ENCODE data around the gene FAP. TPM values are rescaled to one million over a fixed set of nuclear protein-coding genes. Genes with fewer than 3 reads are reported as not detected.

FAP gene
- total RNA-seq, 1 experiment from 2014 or later = not detected

DNA sequence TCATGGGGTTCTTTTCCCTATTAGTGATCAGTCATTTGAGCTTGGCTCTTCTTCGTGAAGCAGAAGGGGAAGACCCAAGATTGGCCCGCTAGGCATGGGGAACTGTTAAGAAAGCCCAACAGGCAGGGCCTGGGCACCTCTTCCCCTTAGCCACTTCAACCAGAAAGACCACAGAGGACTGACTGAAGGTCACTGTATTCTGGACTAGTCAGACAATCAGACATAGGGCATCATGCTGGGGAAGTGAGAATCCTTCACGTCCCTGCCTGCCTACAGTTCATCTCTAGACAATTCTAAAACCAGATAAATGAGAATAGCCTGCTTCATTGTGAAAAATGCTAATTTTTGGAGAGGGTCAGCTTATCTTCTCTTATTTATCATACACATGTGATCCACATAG is 28.1 kb downstream of the FAP start:
- Histone ChIP-seq H3K36me3 (ENCODE audit: insufficient read depth, low read length) (no peaks in the 10 kb centered on the region), H3K27me3 (ENCODE audit: low read length) (no peaks in the 10 kb centered on the region), H3K9ac (ENCODE audit: low read length) (no peak overlapping the region), H2AFZ (ENCODE audit: low read length) (no peak overlapping the region), H3K4me1 (ENCODE audit: low read length) (no peaks in the 10 kb centered on the region), H3K9me2 (replicated peaks; ENCODE audit: insufficient read depth, low read length) (no peaks in the 10 kb centered on the region), H3K79me2 (ENCODE audit: low read length) (no peaks in the 10 kb centered on the region), H3K27ac (ENCODE audit: low read length) (no peak overlapping the region), H3K4me2 (ENCODE audit: low read depth, low read length, poor library complexity, severe bottlenecking) (no peak overlapping the region), H3K4me3 (ENCODE audit: low read length) (no peak overlapping the region), H4K20me1 (ENCODE audit: insufficient read depth, low read depth, low read length) (no peaks in the 10 kb centered on the region), H3K9me3 (ENCODE audit: low read length) (no peaks in the 10 kb centered on the region)
- no peak for DNase-seq

DNA sequence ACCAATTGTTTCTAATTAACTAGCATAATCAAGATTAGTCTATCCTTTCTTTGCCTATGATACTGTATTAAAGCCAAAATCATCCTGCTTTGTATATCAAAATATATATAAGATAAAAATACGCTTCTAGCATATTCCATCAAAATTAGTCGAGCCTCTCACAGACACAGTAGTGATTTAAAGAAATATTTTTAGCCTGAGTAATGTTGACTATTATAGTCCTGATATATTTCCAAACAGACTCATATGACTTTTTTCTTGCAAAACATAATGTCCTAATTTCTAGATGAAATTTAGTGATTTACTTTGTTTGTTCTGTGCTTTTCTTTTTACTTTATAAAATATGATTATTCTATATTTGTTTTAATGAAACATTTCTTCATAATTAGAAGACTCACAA is 30.9 kb downstream of the FAP start:
- Histone ChIP-seq H4K20me1 (ENCODE audit: insufficient read depth, low read depth, low read length) (no peaks in the 10 kb centered on the region), H2AFZ (ENCODE audit: low read length) (no peak overlapping the region), H3K79me2 (ENCODE audit: low read length) (no peaks in the 10 kb centered on the region), H3K4me1 (ENCODE audit: low read length) (no peaks in the 10 kb centered on the region), H3K27ac (ENCODE audit: low read length) (no peak overlapping the region), H3K4me2 (ENCODE audit: low read depth, low read length, poor library complexity, severe bottlenecking) (no peak overlapping the region), H3K9me2 (replicated peaks; ENCODE audit: insufficient read depth, low read length) (no peaks in the 10 kb centered on the region), H3K9ac (ENCODE audit: low read length) (no peak overlapping the region), H3K4me3 (ENCODE audit: low read length) (no peak overlapping the region), H3K9me3 (ENCODE audit: low read length) (no peaks in the 10 kb centered on the region), H3K36me3 (ENCODE audit: insufficient read depth, low read length) (no peaks in the 10 kb centered on the region), H3K27me3 (ENCODE audit: low read length) (no peaks in the 10 kb centered on the region)
- no peak for DNase-seq

DNA sequence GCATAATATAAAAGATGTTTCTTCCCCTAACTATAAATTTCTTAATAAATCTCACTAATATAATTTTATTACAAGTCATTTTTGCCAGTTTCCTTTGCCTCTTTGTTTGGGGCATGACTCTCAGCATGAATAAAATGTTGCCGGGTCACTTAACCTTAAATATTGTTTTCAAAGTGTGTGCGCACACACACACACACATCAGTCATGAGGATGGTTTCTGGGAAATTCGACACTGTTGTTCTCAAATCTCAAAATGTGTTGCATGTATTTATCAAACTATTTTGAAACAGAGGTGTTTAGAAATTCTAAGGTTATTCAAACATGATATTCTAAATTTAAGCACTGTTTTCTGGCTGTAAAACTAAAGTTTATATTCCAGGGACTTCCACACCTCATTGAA is 31.5 kb downstream of the FAP start:
- no peaks in the 10 kb centered on the region for H3K9me3 ChIP-seq (ENCODE audit: low read length)
- no peak overlapping the region for H3K4me3 ChIP-seq (ENCODE audit: low read length)
- H4K20me1 ChIP-seq (ENCODE audit: insufficient read depth, low read depth, low read length) = no peaks in the 10 kb centered on the region
- H2AFZ ChIP-seq (ENCODE audit: low read length) = no peak overlapping the region
- H3K9me2 ChIP-seq (replicated peaks; ENCODE audit: insufficient read depth, low read length) = no peaks in the 10 kb centered on the region
- no peaks in the 10 kb centered on the region for H3K4me1 ChIP-seq (ENCODE audit: low read length)
- H3K9ac ChIP-seq (ENCODE audit: low read length) = no peak overlapping the region
- H3K27ac ChIP-seq (ENCODE audit: low read length) = no peak overlapping the region
- no peak for DNase-seq
- no peak overlapping the region for H3K4me2 ChIP-seq (ENCODE audit: low read depth, low read length, poor library complexity, severe bottlenecking)
- no peaks in the 10 kb centered on the region for H3K27me3 ChIP-seq (ENCODE audit: low read length)
- H3K79me2 ChIP-seq (ENCODE audit: low read length) = no peaks in the 10 kb centered on the region
- no peaks in the 10 kb centered on the region for H3K36me3 ChIP-seq (ENCODE audit: insufficient read depth, low read length)

DNA sequence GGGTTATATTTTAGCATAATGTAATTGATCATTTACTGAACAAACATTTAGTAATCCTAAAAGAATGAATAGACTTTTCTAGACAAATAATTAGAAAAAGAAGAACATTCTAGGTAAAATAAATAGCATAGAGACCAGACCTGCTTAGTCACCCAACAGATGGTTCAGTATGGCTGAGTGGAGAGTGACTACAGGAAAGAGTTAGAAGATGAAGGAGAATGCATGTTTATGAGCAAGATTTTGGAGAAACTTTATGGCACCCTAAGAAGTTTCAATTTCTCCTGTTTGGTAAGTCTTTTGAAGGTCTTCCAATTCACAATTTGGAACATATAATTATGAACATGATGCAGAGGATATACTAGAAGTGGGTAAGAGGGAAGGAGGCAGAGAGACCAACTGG is 32.9 kb downstream of the FAP start:
- H3K79me2 ChIP-seq (ENCODE audit: low read length) = no peaks in the 10 kb centered on the region
- no peaks in the 10 kb centered on the region for H3K27me3 ChIP-seq (ENCODE audit: low read length)
- no peak overlapping the region for H3K9ac ChIP-seq (ENCODE audit: low read length)
- no peaks in the 10 kb centered on the region for H3K4me1 ChIP-seq (ENCODE audit: low read length)
- H4K20me1 ChIP-seq (ENCODE audit: insufficient read depth, low read depth, low read length) = no peaks in the 10 kb centered on the region
- no peak overlapping the region for H2AFZ ChIP-seq (ENCODE audit: low read length)
- no peaks in the 10 kb centered on the region for H3K9me2 ChIP-seq (replicated peaks; ENCODE audit: insufficient read depth, low read length)
- no peaks in the 10 kb centered on the region for H3K36me3 ChIP-seq (ENCODE audit: insufficient read depth, low read length)
- no peak overlapping the region for H3K27ac ChIP-seq (ENCODE audit: low read length)
- no peak overlapping the region for H3K4me3 ChIP-seq (ENCODE audit: low read length)
- H3K4me2 ChIP-seq (ENCODE audit: low read depth, low read length, poor library complexity, severe bottlenecking) = no peak overlapping the region
- DNase-seq = no peak
- no peaks in the 10 kb centered on the region for H3K9me3 ChIP-seq (ENCODE audit: low read length)

DNA sequence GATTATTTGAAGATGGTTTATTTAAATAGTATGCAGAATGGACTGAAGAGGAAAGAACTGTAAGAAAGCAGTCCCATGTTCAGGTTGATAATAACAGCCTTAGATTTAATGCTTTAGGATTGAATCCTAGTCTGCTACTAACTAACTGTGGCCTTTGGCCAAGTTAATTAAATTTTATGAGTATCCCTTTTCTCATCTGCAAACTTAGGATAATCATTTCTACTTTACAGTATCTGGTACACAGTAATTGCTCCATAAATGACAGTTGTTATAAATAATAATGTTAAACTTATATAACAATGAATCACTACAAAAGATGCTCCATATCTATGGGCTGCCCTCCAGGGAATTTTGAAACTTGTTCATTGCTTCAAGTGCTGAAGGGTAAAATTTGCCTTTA is 41.0 kb downstream of the FAP start:
- H3K27me3 ChIP-seq (ENCODE audit: low read length) = no peaks in the 10 kb centered on the region
- DNase-seq = no peak
- H3K9me3 ChIP-seq (ENCODE audit: low read length) = no peaks in the 10 kb centered on the region
- no peaks in the 10 kb centered on the region for H3K9me2 ChIP-seq (replicated peaks; ENCODE audit: insufficient read depth, low read length)
- H3K36me3 ChIP-seq (ENCODE audit: insufficient read depth, low read length) = no peaks in the 10 kb centered on the region
- H3K4me2 ChIP-seq (ENCODE audit: low read depth, low read length, poor library complexity, severe bottlenecking) = no peak overlapping the region
- no peak overlapping the region for H3K9ac ChIP-seq (ENCODE audit: low read length)
- H3K79me2 ChIP-seq (ENCODE audit: low read length) = no peaks in the 10 kb centered on the region
- H3K4me3 ChIP-seq (ENCODE audit: low read length) = no peak overlapping the region
- H2AFZ ChIP-seq (ENCODE audit: low read length) = no peak overlapping the region
- no peaks in the 10 kb centered on the region for H3K4me1 ChIP-seq (ENCODE audit: low read length)
- no peaks in the 10 kb centered on the region for H4K20me1 ChIP-seq (ENCODE audit: insufficient read depth, low read depth, low read length)
- H3K27ac ChIP-seq (ENCODE audit: low read length) = no peak overlapping the region

DNA sequence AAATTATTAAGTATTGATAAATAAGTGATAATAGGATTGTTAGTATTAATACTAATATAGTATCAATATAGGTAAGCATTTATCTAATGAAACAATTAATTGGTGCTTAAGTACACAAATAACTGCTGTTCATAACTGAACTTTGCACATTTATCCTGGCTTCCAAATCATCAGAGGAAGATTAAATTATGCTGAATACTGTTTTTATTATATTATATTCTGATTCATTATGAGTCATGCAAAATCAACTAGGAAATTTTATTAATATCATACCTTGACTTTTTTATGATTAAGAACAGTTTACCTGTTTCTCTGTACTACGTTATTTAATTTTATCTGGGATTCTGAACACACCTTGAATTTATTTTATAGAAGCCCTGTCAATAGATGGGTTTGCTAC is 42.6 kb downstream of the FAP start:
- Histone ChIP-seq H3K9me2 (replicated peaks; ENCODE audit: insufficient read depth, low read length) (no peaks in the 10 kb centered on the region), H3K79me2 (ENCODE audit: low read length) (no peaks in the 10 kb centered on the region), H3K4me2 (ENCODE audit: low read depth, low read length, poor library complexity, severe bottlenecking) (no peak overlapping the region), H3K4me1 (ENCODE audit: low read length) (no peaks in the 10 kb centered on the region), H3K27ac (ENCODE audit: low read length) (no peak overlapping the region), H3K9me3 (ENCODE audit: low read length) (no peaks in the 10 kb centered on the region), H4K20me1 (ENCODE audit: insufficient read depth, low read depth, low read length) (no peaks in the 10 kb centered on the region), H3K4me3 (ENCODE audit: low read length) (no peak overlapping the region), H3K9ac (ENCODE audit: low read length) (no peak overlapping the region), H3K36me3 (ENCODE audit: insufficient read depth, low read length) (no peaks in the 10 kb centered on the region), H2AFZ (ENCODE audit: low read length) (no peak overlapping the region), H3K27me3 (ENCODE audit: low read length) (no peaks in the 10 kb centered on the region)
- DNase-seq = no peak

DNA sequence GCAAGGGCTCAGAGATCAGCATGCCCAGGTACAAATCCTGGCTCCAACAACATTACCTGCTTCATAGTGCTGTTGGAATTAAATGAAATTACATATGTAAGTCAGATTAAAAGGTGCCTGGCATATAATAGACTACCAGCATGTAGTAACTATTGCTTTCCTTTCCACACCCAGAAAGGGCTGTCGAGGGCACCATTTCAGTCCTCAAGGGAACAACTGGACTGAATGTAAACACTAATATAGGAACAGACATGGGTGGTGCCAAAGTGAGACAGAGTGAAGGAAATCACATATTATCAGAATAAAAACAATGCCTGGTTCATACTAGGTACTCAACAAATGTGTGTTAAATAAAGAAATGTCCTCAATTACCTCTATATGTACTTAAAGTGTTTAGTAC is 43.3 kb downstream of the FAP start:
- no peak overlapping the region for H2AFZ ChIP-seq (ENCODE audit: low read length)
- H3K79me2 ChIP-seq (ENCODE audit: low read length) = no peaks in the 10 kb centered on the region
- no peaks in the 10 kb centered on the region for H3K36me3 ChIP-seq (ENCODE audit: insufficient read depth, low read length)
- DNase-seq = no peak
- H3K27me3 ChIP-seq (ENCODE audit: low read length) = no peaks in the 10 kb centered on the region
- H3K4me1 ChIP-seq (ENCODE audit: low read length) = no peaks in the 10 kb centered on the region
- no peaks in the 10 kb centered on the region for H3K9me2 ChIP-seq (replicated peaks; ENCODE audit: insufficient read depth, low read length)
- no peak overlapping the region for H3K27ac ChIP-seq (ENCODE audit: low read length)
- no peaks in the 10 kb centered on the region for H4K20me1 ChIP-seq (ENCODE audit: insufficient read depth, low read depth, low read length)
- no peak overlapping the region for H3K4me2 ChIP-seq (ENCODE audit: low read depth, low read length, poor library complexity, severe bottlenecking)
- no peak overlapping the region for H3K4me3 ChIP-seq (ENCODE audit: low read length)
- H3K9ac ChIP-seq (ENCODE audit: low read length) = no peak overlapping the region
- H3K9me3 ChIP-seq (ENCODE audit: low read length) = no peaks in the 10 kb centered on the region

DNA sequence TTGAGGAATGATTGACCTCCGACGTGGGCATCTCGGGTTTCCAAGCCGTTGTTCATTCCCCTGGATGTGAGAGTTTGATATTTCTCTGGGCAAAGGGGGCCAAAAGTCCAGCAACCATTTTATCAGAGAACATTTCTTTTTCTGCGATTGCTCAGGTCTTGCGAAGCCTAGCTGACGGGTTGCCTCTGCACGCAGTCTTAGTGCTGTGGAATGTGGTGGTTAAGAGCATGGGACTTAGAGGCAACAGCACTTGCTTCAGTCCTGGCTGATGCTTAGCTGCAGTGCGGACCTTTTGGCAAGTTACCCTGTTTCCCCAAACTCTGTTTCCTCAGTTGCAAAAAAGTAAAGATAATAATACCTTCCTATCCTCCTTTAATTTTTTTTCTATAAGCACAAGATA is 45.0 kb downstream of the FAP start:
- Histone ChIP-seq H3K27me3 (ENCODE audit: low read length) (no peaks in the 10 kb centered on the region), H3K27ac (ENCODE audit: low read length) (no peak overlapping the region), H4K20me1 (ENCODE audit: insufficient read depth, low read depth, low read length) (no peaks in the 10 kb centered on the region), H3K9me3 (ENCODE audit: low read length) (no peaks in the 10 kb centered on the region), H3K9ac (ENCODE audit: low read length) (no peak overlapping the region), H3K79me2 (ENCODE audit: low read length) (no peaks in the 10 kb centered on the region), H3K9me2 (replicated peaks; ENCODE audit: insufficient read depth, low read length) (no peaks in the 10 kb centered on the region), H3K4me1 (ENCODE audit: low read length) (no peaks in the 10 kb centered on the region), H3K36me3 (ENCODE audit: insufficient read depth, low read length) (no peaks in the 10 kb centered on the region), H2AFZ (ENCODE audit: low read length) (no peak overlapping the region), H3K4me3 (ENCODE audit: low read length) (no peak overlapping the region), H3K4me2 (ENCODE audit: low read depth, low read length, poor library complexity, severe bottlenecking) (no peak overlapping the region)
- DNase-seq = no peak

All from Karpas-422 (cell line).